Mesendoderm (in vitro differentiated cells): ENCODE data around the gene SVBP.

Experiments used
- DNase-seq: peaks from one replicate; pipeline ENCODE4 v3.0.0; 2013
- H2AK5ac ChIP-seq: 2 replicates; pipeline ENCODE4 v1.6.1; 2013; ENCODE audit warnings: low read length, inconsistent platforms
- H2BK120ac ChIP-seq: 2 replicates; pipeline ENCODE4 v1.6.1; 2013; ENCODE audit warnings: low read depth, mild to moderate bottlenecking, low read length, moderate library complexity, mixed read lengths
- H2BK15ac ChIP-seq: replicated peaks from 2 replicates; pipeline ENCODE4 v1.6.1; 2013; ENCODE audit warnings: low read depth, mild to moderate bottlenecking, moderate library complexity
- H2BK5ac ChIP-seq: 2 replicates; pipeline ENCODE4 v1.6.1; 2013; ENCODE audit warnings: low read length, inconsistent platforms
- H3K18ac ChIP-seq: 2 replicates; pipeline ENCODE4 v1.6.1; 2013; ENCODE audit warnings: mild to moderate bottlenecking, low read length, mixed read lengths
- H3K23ac ChIP-seq: one replicate; pipeline ENCODE4 v1.6.1; 2013; ENCODE audit warnings: low read length
- H3K27ac ChIP-seq: 2 replicates; pipeline ENCODE4 v1.5.1; 2013; ENCODE audit warnings: low read depth, mild to moderate bottlenecking, inconsistent platforms, low read length, moderate library complexity
- H3K27me3 ChIP-seq: 2 replicates; pipeline ENCODE4 v1.6.1; 2013; ENCODE audit warnings: low read length, control low read depth, mild to moderate bottlenecking, inconsistent platforms; ENCODE audit not compliant: insufficient read depth, poor library complexity
- H3K36me3 ChIP-seq: 2 replicates; pipeline ENCODE4 v1.6.1; 2013; ENCODE audit warnings: low read length, inconsistent platforms; ENCODE audit not compliant: control insufficient read depth, insufficient read depth
- H3K4ac ChIP-seq: one replicate; pipeline ENCODE4 v1.6.1; 2013; ENCODE audit warnings: low read depth, mild to moderate bottlenecking, low read length, moderate library complexity
- H3K4me1 ChIP-seq: 2 replicates; pipeline ENCODE4 v1.6.1; 2013; ENCODE audit warnings: low read depth, low read length, inconsistent platforms; ENCODE audit not compliant: control insufficient read depth
- H3K4me2 ChIP-seq: 2 replicates; pipeline ENCODE4 v1.6.1; 2013; ENCODE audit warnings: low read length
- H3K4me3 ChIP-seq: 2 replicates; pipeline ENCODE4 v1.5.1; 2013; ENCODE audit warnings: mild to moderate bottlenecking, low read length
- H3K56ac ChIP-seq: one replicate; pipeline ENCODE4 v1.6.1; 2013; ENCODE audit warnings: low read length
- H3K79me1 ChIP-seq: 2 replicates; pipeline ENCODE4 v1.6.1; 2013; ENCODE audit warnings: low read length, inconsistent platforms
- H3K79me2 ChIP-seq: 2 replicates; pipeline ENCODE4 v1.6.1; 2013; ENCODE audit warnings: mild to moderate bottlenecking, low read length; ENCODE audit not compliant: control insufficient read depth, insufficient read depth
- H3K9ac ChIP-seq: 2 replicates; pipeline ENCODE4 v1.6.1; 2013; ENCODE audit warnings: low read length, inconsistent platforms
- H4K5ac ChIP-seq: one replicate; pipeline ENCODE4 v1.6.1; 2013; ENCODE audit warnings: low read length
- H4K8ac ChIP-seq: one replicate; pipeline ENCODE4 v1.6.1; 2013; ENCODE audit warnings: low read depth, mild to moderate bottlenecking, control low read depth, low read length, moderate library complexity
- WGBS: extraction: QIAGEN DNeasy Blood & Tissue Kit; methylation state at CpG from one replicate; pipeline ENCODE4 v1.1.7; 2013; ENCODE audit warnings: low lambda C conversion rate, missing lambda C conversion rate; ENCODE audit not compliant: insufficient coverage; ENCODE audit errors: extremely low coverage; 5-methylcytosine and 5-hydroxymethylcytosine counted together

SVBP gene

DNA sequence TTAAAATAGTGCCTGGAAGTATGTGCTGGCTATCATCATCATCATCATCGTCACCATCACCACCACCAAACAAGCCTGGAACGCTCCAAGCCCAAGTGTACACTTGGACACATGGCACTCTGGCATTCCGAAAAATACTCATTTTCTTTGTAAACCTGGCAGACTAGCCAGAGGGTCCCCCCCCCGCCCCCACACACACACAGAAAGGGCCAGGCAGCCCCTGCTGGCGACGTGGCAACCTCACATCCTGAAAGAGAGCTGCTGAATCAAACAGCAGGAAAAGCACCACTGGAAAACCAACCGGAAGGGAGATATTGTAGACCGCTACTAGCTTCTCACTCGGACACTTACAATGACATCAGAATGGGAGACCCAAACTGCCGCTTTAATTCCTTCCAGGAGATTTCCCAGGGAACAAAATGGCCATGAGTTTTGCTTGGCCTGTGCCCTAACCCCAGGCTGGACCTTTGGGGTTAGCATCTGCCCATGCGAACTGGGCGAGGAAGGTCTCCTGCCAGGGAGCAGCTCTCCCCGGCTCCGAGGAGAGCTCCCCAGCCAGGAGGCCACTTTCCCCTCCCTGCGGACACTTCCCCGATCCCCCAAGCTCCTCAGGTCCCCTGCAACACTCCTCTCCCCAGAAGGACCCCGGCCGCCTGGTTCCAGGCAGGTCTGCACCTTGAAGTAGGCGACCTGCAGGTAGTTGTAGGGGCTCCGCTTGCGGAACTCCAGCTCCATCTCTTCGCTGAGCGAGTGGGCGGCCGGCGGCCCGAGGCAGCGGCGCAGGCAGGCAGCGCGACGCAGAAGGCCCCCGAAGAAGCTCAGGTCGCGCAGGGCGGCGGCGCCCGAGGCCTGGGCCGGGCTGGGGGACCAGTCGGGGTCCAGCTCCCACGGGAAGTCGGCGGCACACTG, 51.1 kb downstream of the SVBP start:
- H3K56ac ChIP-seq, result peak overlapping the region; percentile 99
- peak overlapping the region; percentile 46 for H3K27ac ChIP-seq
- DNase-seq, result peak; percentile 89
- no peak overlapping the region for H2BK120ac ChIP-seq
- H3K4me3 ChIP-seq, result peak overlapping the region; percentile 90
- H2BK15ac ChIP-seq, result no peak overlapping the region
- H2BK5ac ChIP-seq, result no peak overlapping the region
- peak overlapping the region; percentile 63 for H3K4me2 ChIP-seq
- no peak overlapping the region for H3K23ac ChIP-seq
- H2AK5ac ChIP-seq, result no peak overlapping the region
- peaks cover 13% of the 10 kb centered on the region for H3K79me2 ChIP-seq
- no CpG with 5 or more reads among the region's 44 CpGs for WGBS
- no peaks in the 10 kb centered on the region for H3K36me3 ChIP-seq
- peaks cover 10% of the 10 kb centered on the region for H3K79me1 ChIP-seq
- no peak overlapping the region for H3K4ac ChIP-seq
- peak overlapping the region; percentile 95 for H3K9ac ChIP-seq
- peaks cover 9% of the 10 kb centered on the region for H3K4me1 ChIP-seq
- H3K18ac ChIP-seq, result peak overlapping the region; percentile 33
- no peaks in the 10 kb centered on the region for H3K27me3 ChIP-seq
- no peak overlapping the region for H4K8ac ChIP-seq
- no peak overlapping the region for H4K5ac ChIP-seq

DNA sequence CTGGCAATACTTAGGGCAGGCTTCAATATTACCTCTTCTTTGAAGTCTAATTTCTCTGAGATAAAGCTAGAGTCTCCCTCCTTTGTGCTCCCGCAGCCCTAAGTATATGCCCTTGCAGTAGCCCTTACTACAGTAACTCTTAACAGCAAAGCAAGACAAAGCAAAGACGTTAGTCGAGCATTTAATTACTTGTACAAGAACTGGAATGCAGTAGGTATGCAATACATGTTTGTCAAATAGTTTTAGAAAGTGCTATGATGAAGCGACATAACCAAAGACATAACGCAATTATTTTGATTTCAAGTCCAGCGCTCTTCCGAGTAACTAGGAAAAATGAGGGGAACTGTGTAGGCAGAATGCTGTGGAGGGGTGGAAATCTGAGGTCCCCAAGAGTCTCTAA, 51.9 kb downstream of the SVBP start:
- WGBS, result no CpG with 5 or more reads among the region's 7 CpGs
- Histone ChIP-seq H3K36me3 (no peaks in the 10 kb centered on the region), H3K4me1 (peaks cover 9% of the 10 kb centered on the region), H3K56ac (peak overlapping the region; percentile 87), H2BK5ac (no peak overlapping the region), H3K4ac (no peak overlapping the region), H3K27me3 (no peaks in the 10 kb centered on the region), H4K8ac (no peak overlapping the region), H4K5ac (no peak overlapping the region), H3K9ac (peak overlapping the region; percentile 95), H2BK15ac (no peak overlapping the region), H3K79me1 (peaks cover 8% of the 10 kb centered on the region), H3K4me3 (peak overlapping the region; percentile 21), H2BK120ac (no peak overlapping the region), H3K27ac (no peak overlapping the region), H3K4me2 (peak overlapping the region; percentile 63), H3K79me2 (peaks cover 13% of the 10 kb centered on the region), H3K23ac (no peak overlapping the region), H3K18ac (no peak overlapping the region), H2AK5ac (no peak overlapping the region)
- DNase-seq, result no peak

DNA sequence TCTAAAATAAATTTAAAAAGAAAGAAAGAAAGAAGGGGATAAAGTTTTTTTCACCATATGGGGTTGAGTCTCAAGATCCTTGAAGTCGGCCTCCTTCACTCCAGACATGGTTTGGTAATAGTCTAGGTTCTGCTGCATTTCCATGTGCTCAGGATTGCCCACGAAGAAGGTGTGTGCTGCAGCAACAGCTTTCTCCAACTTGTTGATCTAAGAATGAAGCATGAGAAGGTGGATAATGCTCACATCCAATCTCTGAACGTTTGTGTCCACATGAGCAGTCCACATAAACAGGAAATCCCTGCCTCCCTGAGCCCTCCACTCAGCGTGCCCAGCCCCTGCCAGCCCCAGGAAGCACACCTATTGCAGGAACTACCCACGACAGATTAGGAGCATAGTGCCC, 54.9 kb downstream of the SVBP start:
- H2AK5ac ChIP-seq, result no peak overlapping the region
- H2BK15ac ChIP-seq, result no peak overlapping the region
- H3K4me1 ChIP-seq, result peaks cover 9% of the 10 kb centered on the region
- no peak overlapping the region for H3K18ac ChIP-seq
- H3K36me3 ChIP-seq, result peaks cover 9% of the 10 kb centered on the region
- peaks cover 11% of the 10 kb centered on the region for H3K79me2 ChIP-seq
- no peaks in the 10 kb centered on the region for H3K27me3 ChIP-seq
- H3K4ac ChIP-seq, result no peak overlapping the region
- H4K8ac ChIP-seq, result no peak overlapping the region
- H3K23ac ChIP-seq, result no peak overlapping the region
- H2BK120ac ChIP-seq, result no peak overlapping the region
- no peak overlapping the region for H2BK5ac ChIP-seq
- DNase-seq, result no peak
- no peak overlapping the region for H3K56ac ChIP-seq
- H3K4me3 ChIP-seq, result no peak overlapping the region
- no peak overlapping the region for H4K5ac ChIP-seq
- H3K4me2 ChIP-seq, result no peak overlapping the region
- H3K9ac ChIP-seq, result no peak overlapping the region
- WGBS, result no CpG with 5 or more reads among the region's 5 CpGs
- peaks cover 8% of the 10 kb centered on the region for H3K79me1 ChIP-seq
- no peak overlapping the region for H3K27ac ChIP-seq

DNA sequence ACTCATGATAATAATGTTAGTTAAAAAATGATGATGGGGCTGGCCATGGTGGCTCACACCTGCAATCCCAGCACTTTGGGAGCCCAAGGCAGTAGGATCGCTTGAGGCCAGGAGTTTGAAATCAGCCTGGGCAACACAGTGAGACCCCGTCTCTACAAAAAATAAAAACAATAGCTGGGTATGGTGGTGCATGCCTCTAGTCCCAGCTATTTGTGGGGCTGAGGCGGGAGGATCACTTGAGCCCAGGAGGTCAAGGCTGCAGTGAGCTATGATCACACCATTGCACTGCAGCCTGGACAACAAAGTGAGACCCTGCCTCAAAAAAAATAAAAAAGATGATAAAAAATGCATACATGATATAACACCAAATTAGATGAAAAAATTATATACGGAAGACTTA, 55.6 kb downstream of the SVBP start:
- WGBS, result no CpG with 5 or more reads among the region's 4 CpGs
- peaks cover 9% of the 10 kb centered on the region for H3K36me3 ChIP-seq
- H3K9ac ChIP-seq, result no peak overlapping the region
- H3K4me1 ChIP-seq, result peaks cover 9% of the 10 kb centered on the region
- H3K79me1 ChIP-seq, result peaks cover 8% of the 10 kb centered on the region
- H3K27ac ChIP-seq, result no peak overlapping the region
- H3K27me3 ChIP-seq, result no peaks in the 10 kb centered on the region
- no peak for DNase-seq
- no peak overlapping the region for H4K5ac ChIP-seq
- no peak overlapping the region for H2BK15ac ChIP-seq
- H4K8ac ChIP-seq, result no peak overlapping the region
- no peak overlapping the region for H3K4me2 ChIP-seq
- no peak overlapping the region for H2BK5ac ChIP-seq
- H3K79me2 ChIP-seq, result peaks cover 11% of the 10 kb centered on the region
- no peak overlapping the region for H3K56ac ChIP-seq
- H3K4me3 ChIP-seq, result no peak overlapping the region
- H3K18ac ChIP-seq, result no peak overlapping the region
- H2BK120ac ChIP-seq, result no peak overlapping the region
- no peak overlapping the region for H3K4ac ChIP-seq
- no peak overlapping the region for H3K23ac ChIP-seq
- no peak overlapping the region for H2AK5ac ChIP-seq

DNA sequence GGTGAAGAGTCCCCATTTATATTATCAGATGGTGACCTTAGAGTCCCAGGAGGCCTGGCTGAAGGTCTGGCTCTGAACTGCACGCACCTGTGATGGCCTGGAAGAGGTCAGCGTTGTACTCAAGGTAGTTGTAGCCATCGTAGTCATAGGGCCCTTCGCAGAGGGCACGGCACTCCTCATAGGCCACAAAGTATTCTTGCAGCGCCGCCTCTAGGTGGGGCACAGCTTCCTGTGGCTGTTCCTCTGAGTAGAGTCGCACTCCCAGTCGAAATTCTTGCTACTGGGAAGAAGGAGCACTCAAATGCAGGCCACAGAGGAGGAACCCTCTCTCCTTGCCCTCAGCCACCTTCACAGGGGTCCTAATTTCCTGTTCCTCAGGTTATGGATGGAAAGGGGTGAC, 58.1 kb downstream of the SVBP start:
- no peak overlapping the region for H2BK120ac ChIP-seq
- no peak overlapping the region for H3K4me2 ChIP-seq
- no peak overlapping the region for H4K8ac ChIP-seq
- H2AK5ac ChIP-seq, result no peak overlapping the region
- H3K18ac ChIP-seq, result no peak overlapping the region
- no peaks in the 10 kb centered on the region for H3K79me1 ChIP-seq
- peaks cover 15% of the 10 kb centered on the region for H3K36me3 ChIP-seq
- no CpG with 5 or more reads among the region's 9 CpGs for WGBS
- no peak overlapping the region for H3K27ac ChIP-seq
- H2BK15ac ChIP-seq, result no peak overlapping the region
- peaks cover 1% of the 10 kb centered on the region for H3K79me2 ChIP-seq
- H2BK5ac ChIP-seq, result no peak overlapping the region
- H3K4ac ChIP-seq, result no peak overlapping the region
- no peaks in the 10 kb centered on the region for H3K27me3 ChIP-seq
- no peak overlapping the region for H3K9ac ChIP-seq
- no peak overlapping the region for H3K56ac ChIP-seq
- H3K23ac ChIP-seq, result no peak overlapping the region
- H4K5ac ChIP-seq, result no peak overlapping the region
- peak; percentile 61 for DNase-seq
- no peaks in the 10 kb centered on the region for H3K4me1 ChIP-seq
- no peak overlapping the region for H3K4me3 ChIP-seq
